Gastrocnemius medialis (tissue), 4 donors: Measurements from ENCODE around the gene SERINC3.

Experiments
- CTCF ChIP-seq, 5 experiments: fragments of 450-650 bp in 3 of 5; fragments of 200-600 bp in 2 of 5; sonication (generic) in 2 of 5; IDR thresholded peaks in 4 of 5; conservative IDR thresholded peaks in 1 of 5; 1 replicate in 4 of 5; 2 replicates in 1 of 5; pipeline ENCODE4 v1.5.1; 2016 to 2019; ENCODE audit warnings: antibody characterized with exemption in 5 of 5, mild to moderate bottlenecking in 3 of 5, moderate library complexity in 3 of 5
- POLR2A ChIP-seq, 2 donors: fragments of 450-650 bp; IDR thresholded peaks; one replicate each; pipeline ENCODE4 v1.6.1; 2017; ENCODE audit warnings: antibody characterized with exemption in 2 of 2, mild to moderate bottlenecking in 2 of 2, moderate library complexity in 2 of 2

GRCh38 chr20:44522841-44523240 is 971 bp upstream of the SERINC3 start:
- TF ChIP-seq CTCF (IDR thresholded peaks at IDR 0.05 in 4 of 5, conservative IDR thresholded peaks at IDR 0.05 in 1 of 5) (no peak), POLR2A (IDR thresholded peaks at IDR 0.05) (no peak)
